Stimulated activated CD4-positive, alpha-beta T cell treated with anti-CD3 and anti-CD28 coated beads, Interleukin-1b, Interleukin-23, amount 100 ng/mL, for 1 hour (primary cell): ENCODE data around the gene RIMS3.

Experiments
- DNase-seq, 2 donors: peaks; one replicate each; pipeline ENCODE4 v3.0.0-alpha.2; 2020; ENCODE audit warnings: low read depth in 2 of 2

RIMS3 gene

DNA sequence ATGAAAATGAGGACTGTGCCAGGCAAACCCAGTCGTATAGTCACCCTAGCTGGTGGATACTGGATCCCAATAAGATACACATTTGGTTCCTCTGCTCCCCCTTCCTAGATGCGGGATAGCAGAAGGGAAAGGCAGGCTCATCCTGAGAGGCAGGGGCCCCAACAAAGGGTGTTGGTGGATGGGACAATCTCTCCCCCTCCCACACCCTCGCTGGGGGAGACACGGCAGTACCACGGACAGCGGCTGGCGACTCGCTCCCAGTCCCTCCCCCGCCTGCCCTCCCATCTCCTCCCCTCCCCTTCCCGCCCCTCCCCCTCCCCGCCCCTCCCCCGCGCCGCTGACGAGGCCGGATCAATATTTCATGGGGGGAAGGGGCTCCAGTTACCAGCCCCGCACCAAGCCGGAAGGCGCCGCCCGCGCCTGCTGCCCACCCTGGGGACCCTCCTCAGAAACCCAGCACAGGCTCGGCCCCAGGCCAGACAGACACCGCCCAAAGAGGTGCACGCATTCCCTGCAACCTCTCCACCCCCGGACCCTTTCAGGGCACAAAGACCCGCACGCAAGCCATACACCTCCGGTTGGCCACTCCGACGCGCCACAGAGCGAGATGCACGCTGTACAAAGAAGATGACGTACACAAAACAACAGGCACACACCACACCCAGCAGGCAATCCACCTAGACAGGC is 11.5 kb downstream of the RIMS3 start:
- no peak for DNase-seq

DNA sequence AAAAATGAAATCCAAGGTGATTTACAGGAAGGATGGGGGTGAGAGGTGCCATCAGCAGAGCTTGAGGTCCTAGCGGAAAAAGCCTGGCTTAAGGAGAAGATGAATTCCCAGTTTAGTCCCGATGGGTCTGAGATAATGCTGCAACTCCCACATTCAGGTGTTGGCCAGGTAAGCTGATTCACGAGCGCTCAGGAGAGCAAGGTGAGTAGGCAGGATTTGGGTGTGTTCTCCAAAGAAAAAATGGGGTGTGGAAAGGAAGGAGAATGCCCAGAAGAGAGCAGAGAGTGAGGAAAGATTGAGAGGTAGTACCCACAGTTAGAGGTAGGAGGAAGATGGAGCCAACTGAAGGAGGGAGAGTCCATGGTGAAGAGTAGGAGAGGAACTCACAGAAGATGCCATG is 12.5 kb downstream of the RIMS3 start:
- no peak for DNase-seq

DNA sequence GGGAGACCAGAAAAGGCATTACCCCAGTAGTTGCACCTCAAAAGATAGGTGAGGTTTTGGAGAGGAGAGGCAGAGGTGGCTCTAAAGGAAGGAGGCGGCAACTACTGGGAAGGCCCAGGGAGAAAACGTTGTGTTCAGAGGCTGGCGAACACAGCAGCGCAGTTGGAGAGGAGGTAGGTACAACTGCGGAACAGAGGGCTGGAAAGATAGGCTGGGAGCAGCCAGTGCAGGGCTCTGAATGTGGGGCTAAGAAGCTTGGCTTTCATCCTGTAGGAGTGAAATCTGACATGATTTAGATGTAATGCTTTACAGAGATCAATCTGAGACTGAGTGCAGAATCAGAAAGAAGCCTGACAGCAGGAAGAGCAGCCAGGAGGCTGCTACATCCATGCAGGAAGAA is 13.0 kb downstream of the RIMS3 start:
- DNase-seq: no peak

DNA sequence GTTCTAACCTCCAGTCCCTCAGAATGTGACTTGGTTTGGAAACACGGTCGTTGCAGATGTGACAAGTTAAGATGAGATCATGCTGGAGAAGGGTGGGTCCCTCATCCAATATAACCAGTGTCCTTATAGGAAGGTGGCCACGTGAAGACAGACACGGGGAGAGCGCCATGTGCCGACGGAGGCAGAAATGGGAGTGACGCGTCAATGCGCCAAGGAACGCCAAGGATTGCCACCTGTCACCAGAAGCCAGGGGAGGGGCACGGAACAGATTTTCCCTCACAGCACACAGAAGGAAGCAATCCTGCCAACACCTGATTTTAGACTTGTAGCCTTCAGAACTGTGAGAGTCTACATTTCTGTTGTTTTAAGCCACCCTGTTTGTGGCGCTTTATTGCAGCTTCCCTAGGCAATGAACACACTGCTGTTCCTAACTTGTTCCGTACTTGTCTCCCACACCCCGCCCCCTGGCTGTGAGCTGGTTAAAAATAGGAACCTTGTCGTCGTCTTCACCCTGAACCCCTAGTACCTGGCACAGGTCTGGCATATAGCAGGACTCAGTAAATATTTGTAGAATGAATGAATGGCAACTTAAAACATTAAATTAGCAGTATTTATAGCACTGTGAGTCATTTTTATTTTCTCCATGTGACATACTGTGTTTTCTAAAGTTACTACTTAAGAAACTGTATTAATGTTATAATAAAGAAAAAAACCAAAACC is 14.2 kb downstream of the RIMS3 start:
- no peak for DNase-seq

DNA sequence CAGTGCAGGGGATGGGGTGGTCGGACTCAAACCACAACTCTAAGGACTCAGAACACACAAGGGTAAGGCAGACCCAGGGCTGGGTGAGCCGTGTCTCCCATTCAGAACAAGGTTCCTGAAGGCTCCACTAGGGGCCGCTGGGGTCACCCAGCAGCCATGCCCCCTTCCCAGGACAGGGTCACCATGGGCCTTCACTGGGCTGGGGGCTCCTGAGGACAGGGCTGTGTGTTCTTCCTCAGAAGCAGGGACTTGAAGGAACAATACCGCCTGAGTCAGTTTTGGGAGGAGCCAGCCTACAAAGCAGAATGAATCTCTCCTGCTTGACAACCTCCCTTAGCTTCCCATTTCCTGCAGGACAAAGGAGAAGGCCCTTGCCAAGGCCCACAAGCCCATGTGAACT is 15.4 kb downstream of the RIMS3 start:
- DNase-seq: no peak

DNA sequence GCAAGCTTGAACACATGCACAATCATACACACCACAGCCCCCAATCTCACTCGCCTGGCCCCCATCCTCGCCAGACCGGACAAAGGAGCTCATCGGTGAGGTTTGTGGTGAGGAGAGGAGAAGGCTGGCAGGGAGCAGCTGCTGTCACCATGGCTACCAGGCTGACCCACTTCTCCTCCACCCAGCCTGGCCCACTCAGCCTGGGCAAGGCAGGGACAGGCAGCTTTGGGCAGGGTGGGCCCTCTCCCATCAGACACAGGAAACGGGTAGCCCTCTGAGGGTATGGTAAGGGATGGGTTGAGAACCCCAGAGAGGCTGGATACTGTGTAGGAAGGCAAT is 15.9 kb downstream of the RIMS3 start:
- no peak for DNase-seq

DNA sequence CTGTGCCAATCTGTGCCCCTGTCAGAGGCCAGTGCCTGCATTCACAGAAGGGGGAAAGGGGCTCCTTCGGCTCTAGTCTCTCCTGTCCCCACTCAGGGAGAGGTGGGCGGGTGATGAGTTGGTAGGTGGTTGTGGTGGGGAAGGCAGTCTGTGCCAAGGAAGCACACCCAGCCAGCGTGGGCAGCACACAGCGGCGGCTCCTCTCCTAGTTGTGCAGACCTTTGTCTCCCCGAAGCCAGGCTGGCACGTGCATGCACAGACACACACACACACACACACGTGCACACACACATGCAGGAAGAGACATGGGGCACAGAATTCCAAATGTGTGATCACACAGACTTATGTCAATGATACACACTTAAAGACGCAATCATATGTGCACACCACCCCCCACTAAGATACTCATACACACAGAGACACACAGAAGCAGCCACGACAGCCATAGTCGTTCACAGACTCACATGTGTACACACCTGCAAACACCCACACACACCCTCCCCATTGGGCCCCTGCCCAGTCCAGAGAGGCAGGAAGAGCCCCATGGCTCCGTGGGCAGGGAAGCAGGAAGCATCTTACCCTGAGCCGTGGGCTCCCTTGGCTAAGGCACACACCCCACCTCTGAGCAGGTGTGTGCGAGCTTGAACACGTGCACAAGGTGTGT is 16.4 kb downstream of the RIMS3 start:
- DNase-seq: no peak

DNA sequence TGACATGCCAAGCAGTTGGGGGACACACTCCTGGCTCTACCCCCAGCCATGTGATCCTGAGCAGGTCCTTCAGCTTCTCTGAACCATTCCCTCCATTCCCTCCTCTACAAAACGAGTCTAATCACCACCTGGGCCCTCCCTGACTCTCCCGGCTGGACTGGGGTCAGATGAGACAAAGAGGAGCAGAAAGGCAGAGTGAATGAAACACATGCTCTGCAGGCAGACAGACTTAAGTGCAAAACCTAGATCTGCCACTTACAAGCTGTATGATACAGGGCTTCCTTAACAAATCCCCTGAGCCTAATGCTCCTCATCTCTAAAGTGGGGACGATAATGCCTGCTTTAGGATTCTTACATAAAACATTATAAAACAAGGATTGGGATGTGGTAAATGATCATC is 17.3 kb downstream of the RIMS3 start:
- no peak for DNase-seq

DNA sequence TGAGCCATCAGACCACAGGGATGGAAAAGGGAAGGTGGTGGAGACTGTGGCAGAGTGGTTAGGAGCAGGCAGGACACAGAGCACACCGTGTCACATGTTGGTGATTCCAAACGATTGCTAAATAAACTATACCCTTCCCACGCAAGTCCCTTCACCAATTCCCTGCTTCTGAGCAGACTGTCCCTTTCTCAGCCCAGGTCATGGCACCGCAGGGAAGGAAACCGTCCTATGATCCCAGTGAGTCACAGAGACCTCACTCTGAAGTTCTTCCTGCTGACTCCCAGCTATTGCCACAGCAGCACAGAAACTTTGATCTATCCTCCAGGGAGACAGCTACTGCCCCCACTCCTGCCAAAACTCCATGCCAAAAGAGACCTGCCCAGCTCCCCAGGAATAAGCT is 19.2 kb downstream of the RIMS3 start:
- DNase-seq: no peak

DNA sequence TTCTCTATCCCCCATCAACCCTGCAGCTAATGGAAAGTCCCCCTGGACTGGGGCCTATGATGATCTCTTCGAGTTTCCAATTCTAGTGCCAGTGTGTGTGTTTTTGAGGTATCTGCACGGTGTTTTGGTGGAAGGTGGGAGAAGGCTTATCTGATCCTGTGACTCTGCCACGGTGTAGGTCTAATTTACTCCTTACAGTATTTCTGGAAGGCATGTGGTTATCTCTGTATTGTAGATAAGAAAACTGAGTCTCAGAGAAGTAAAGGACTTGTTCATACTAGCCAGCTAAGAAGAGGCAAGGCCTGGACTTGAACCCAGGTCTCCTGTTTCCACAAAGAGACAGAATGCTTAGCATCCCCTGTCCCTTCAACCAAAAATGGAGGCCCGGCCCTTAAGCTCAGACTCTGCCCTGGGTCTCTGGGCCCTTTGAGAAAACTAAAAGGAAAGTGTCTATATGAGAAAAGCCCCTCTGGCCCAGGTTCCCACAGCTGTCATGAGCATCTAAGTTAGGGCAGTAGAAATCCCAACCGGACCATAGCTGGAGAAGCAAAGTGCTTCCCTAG is 20.3 kb downstream of the RIMS3 start:
- no peak for DNase-seq

DNA sequence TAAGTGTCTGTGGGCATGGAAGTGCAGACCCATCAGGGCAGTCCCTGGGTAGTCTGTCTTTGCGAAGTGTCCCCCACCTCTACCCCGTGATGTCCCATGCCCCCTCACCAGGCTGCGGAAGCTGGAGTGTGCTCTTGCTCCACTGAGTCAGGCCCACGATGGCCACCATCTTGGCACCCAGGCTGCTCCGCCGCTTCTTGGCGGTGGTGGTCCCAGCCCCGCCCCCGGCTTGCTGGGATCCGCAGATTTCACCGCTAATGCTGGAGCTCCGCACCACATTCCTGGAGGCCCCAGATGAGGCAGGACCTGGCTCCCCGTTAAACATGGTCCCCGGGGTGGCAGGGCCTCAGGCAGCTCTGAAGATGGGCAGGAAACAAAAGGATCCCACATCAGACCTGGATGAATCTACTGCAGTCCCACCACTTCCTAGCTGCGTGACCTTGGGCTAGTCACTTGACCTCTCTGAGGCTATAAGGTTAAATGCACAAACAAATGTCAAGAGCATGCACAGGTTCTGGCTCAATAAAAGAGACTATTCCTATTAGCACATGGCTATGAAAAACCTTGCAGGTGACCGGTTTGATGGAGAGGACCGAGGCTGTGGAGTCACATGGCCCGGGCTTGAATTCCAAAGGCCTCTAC is 23.8 kb downstream of the RIMS3 start:
- no peak for DNase-seq

DNA sequence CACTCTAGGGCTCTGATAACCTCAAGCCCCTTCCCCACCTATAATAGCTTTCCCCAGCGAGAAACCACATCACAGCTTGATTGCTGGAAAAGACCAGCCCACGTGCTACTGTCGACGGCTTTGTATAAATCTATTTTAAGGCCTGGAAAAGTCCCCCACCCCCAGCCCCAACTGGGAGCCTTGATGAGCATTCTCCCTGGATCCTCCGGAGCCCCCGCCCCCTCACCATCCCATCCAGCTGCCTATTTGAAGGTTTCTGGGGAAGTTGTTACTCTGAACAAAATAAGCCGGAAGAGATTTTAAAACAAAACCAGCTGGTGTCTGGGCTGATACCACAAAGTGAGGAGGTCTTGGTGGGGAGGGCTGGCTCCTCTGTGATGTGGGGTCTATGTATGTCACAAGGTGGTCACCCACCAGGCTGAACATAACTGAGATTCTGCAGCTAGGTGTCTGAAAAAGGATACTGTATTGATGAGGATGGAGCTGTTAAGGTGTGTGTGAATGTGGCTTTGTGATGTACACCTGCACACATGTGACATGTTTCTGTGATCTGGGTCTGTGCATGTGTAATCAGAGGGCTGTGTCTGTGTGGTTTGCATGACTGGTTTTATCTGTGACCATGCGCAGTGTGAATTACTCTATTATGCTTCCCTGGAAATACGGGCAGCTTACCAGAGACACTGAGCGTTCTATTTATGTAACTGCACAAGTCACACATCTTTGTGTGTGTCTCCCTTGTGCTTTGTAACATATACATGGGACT is 25.0 kb downstream of the RIMS3 start:
- no peak for DNase-seq

DNA sequence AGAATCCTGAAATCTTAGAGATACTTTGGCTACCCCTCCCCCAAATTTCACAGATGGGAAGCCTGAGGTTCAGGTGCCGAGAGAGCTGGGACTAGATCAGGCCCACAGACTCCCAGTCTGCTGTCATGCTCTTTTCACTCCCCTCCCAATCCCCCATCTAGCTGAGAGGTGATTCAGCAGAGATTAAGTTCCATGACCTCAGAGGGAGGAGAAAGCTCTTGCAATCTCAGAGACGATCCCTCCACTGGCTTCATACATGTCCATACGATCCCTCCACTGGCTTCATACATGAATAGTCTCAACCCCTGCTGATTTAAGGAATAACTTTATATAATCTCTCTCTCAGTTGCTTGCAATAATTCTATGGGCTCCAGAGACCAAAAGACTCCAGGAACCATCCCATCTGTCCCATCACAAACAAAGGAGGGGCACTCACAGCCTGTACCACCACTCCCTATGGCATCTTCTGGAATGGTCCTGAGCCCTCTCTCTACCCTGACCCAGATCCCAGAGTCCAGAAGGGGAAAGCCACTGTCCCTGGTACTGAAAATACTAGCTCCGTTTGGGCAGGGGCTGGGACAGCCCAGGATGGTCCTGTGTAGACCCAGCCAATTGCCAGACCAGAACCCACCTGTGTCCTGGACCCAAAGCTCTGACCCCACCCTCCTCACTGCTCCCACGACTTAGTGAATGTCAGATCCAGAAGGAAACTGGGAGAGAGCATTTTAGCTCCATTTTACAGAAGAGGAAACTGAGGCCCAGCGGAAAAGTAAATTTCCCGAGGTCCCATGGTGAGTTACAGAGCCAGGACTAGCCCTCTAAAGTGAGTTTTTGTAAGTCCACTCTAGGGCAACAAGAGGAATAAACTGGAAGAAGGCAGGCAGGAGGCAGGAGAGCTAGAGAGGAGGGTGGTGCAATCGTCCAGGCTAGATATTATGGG is 27.1 kb downstream of the RIMS3 start:
- DNase-seq: no peak

DNA sequence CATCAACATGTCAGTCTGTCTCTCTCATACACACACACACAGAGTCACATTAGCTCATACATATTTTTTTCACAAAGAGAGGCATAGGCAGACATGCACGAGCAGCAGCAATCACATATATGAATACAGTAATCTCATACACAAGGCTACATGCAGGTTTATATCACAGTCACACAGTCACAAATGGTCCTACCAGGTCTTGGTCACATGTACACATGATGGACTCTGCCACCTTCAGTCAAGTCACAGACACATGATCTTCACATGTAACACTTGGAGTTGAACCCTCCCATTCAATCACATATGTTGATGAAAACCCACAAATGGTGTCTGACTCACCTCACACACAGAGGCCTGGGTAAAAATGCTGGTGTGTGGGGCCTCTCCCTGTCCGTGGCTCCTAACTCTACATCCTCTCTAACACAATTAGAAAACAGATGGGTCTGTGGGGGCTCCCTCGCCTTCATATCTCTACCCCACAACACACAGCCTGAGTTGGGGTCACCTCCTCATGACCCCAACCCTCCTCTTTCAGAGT is 27.9 kb downstream of the RIMS3 start:
- no peak for DNase-seq

DNA sequence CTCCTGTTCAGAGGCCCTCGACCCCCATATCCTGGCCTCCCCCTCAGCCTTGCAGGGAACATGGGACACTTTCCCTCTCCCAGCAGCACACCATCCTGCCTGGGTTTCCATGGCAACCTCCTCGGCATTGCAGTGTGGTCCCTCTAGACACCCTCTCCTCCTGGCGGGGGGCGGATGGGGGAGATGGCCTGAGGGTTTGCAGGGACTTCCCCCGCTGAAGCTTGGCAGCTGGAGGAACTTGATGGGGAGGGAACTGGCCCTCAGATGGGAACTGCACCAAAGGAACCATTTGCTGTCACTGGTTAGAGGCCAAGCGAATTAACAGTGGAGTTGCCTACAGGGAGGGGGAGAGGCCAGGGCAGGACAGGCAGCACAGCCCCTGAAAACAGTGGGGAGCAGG is 28.7 kb downstream of the RIMS3 start:
- no peak for DNase-seq

DNA sequence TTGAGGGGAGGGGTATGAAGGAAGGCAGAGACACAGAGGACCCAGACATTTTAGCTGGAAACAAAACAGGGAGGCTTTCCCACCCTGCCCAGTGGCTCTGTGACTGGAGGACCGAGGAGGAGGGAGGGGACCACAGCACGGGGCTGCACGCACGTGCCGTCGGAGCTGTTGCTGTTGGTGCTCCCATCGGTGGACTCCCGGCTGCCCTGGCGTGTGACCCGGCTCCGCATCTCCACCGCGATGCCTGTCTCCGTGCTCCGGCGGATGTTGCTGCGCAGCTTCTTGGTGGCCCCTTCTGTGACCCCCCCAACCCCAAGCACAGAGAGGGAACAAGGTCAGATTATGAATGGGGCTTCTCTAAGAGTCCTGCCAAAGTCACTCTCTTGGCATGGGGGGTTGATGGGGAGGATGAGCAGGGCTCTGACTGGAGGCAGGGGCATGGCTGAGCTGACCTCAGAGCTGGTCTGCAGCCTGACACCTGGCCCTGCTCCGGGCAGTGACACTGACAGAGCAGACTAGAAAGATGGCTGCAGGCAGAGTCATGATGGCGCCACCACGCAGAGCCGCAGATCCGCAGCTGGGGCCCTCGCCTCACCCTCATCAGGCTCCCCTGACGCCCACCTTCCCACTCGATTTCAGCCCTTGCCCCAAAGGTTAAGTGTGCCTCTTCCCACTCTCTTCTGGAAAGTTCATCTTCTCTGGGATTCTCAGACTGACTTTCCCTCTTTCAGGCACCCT is 29.6 kb downstream of the RIMS3 start:
- DNase-seq: no peak

DNA sequence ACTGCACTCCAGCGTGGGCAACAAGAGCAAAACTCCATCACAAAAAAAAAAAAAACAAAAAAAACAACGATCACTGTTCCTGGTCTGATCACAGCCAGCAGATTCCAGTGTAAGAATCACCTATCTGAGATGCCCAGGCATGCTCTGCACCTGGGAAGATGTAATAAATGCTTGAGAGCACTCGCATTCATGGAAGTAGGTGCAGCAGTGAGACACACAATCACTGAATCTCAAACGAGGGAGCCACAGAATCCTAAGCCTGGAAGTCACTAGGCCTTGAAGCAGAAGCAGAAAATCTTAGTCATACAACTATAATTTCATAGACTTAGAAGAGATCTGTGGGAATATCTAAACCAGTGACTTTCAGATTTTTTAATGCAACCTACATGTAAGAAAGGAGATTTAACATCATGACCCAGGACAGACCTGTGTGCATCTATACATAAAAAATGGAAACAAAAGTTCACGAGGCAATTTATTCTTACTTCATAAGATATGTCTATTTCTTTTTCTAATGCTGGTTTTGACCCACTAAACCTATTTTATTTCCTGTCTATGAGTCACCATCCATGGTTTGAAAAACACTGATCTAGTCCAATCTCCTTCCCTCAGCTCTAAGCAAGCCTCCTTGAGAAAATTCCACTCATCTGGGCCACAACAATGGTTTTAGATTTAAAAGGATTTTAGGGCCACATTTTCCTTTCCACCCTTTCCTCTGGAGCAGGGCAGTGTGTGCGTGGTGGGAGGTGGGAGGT is 30.4 kb downstream of the RIMS3 start:
- no peak for DNase-seq

DNA sequence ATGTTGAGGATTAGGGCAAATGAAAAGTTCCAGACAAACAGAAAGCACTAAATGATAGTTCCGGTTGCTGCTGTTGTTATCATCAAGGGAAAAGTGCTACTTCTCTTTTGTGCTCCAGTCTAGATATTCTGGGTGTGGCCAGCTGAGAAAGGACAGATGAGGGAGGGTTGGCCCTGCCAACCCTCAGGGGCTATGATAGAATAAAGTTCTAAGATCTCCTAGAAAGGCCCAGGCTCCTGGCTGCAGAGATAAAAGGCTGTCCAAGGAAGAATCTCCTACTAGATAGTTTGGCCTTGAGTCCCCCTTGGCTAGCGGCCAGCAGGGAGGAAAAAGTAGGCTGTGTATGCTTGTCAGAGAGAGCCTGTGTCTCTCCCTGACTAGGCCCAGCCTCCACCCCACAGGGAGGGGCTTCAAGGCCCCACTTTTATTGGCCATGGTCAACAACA is 31.5 kb downstream of the RIMS3 start:
- DNase-seq: no peak

DNA sequence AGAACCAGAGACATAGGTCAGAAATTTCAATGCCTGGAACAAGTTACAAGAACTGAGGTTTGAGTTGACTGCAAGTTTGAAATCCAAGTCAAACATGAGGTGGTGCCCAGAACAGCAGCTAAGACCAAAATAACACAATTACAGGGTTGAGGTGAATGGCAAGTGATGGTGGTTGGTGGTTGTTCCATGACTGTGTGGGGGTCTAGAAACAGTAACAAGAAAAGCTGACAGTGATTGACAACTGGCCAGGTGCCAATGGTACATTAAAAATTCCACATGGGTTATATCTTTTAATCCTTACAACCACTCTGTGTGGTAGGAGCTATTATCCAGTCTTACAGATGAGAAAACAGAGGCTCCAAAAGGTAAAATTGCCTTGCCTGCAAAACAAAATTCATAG is 32.0 kb downstream of the RIMS3 start:
- DNase-seq: no peak
